ENCODE measurements around the gene L3MBTL2. TPM values are rescaled to one million over a fixed set of nuclear protein-coding genes. Genes with fewer than 3 reads are reported as not detected.
"Not testable (repeated sequence)": the region's sequence is repeated elsewhere in the genome, so short reads cannot be mapped to it uniquely, and the experiment has no call there.

Gene L3MBTL2
- total RNA-seq, 1 experiment from 2014 or later: 31.9 TPM

DNA sequence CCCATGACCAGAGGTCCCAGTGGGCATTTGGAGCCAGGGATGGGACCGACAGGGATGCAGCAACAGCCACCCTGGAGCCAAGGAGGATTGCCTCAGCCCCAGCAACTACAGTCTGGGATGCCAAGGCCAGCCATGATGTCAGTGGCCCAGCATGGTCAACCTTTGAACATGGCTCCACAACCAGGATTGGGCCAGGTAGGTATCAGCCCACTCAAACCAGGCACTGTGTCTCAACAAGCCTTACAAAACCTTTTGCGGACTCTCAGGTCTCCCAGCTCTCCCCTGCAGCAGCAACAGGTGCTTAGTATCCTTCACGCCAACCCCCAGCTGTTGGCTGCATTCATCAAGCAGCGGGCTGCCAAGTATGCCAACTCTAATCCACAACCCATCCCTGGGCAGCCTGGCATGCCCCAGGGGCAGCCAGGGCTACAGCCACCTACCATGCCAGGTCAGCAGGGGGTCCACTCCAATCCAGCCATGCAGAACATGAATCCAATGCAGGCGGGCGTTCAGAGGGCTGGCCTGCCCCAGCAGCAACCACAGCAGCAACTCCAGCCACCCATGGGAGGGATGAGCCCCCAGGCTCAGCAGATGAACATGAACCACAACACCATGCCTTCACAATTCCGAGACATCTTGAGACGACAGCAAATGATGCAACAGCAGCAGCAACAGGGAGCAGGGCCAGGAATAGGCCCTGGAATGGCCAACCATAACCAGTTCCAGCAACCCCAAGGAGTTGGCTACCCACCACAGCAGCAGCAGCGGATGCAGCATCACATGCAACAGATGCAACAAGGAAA is 27.3 kb upstream of the L3MBTL2 start:
- intact Hi-C loops (cut with micrococcal nuclease; ENCODE audit: unreplicated experiment): no loop called here
- peaks cover 76% of the 10 kb centered on the region for H3K36me3 ChIP-seq (ENCODE audit: insufficient read depth, low read length, poor library complexity, severe bottlenecking)
- CTCF ChIA-PET: no interaction called here

DNA sequence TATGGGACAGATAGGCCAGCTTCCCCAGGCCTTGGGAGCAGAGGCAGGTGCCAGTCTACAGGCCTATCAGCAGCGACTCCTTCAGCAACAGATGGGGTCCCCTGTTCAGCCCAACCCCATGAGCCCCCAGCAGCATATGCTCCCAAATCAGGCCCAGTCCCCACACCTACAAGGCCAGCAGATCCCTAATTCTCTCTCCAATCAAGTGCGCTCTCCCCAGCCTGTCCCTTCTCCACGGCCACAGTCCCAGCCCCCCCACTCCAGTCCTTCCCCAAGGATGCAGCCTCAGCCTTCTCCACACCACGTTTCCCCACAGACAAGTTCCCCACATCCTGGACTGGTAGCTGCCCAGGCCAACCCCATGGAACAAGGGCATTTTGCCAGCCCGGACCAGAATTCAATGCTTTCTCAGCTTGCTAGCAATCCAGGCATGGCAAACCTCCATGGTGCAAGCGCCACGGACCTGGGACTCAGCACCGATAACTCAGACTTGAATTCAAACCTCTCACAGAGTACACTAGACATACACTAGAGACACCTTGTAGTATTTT is 26.6 kb upstream of the L3MBTL2 start:
- POLR2A ChIA-PET (ENCODE audit: low non-redundant PET): no interaction called here
- no peaks in the 10 kb centered on the region for H3K27me3 ChIP-seq (replicated peaks; ENCODE audit: insufficient read depth, low read depth, low read length, poor library complexity)
- no peak overlapping the region for H3K4me3 ChIP-seq (ENCODE audit: low read depth, low read length, poor library complexity, severe bottlenecking)
- H3K27ac ChIP-seq (ENCODE audit: low read depth, low read length, poor library complexity, severe bottlenecking): no peak overlapping the region
- no peaks in the 10 kb centered on the region for H3K9me3 ChIP-seq (ENCODE audit: low read depth, low read length, poor library complexity, severe bottlenecking)
- intact Hi-C loops (cut with micrococcal nuclease; ENCODE audit: unreplicated experiment): no loop called here
- DNase-seq (ENCODE audit: low spot score): no peak
- no peaks in the 10 kb centered on the region for H3K4me1 ChIP-seq (ENCODE audit: insufficient read depth, low read length, poor library complexity, severe bottlenecking)
- TF ChIP-seq EZH2 (IDR thresholded peaks at IDR 0.05; ENCODE audit: borderline replicate concordance, low read depth, low read length, poor library complexity, severe bottlenecking): no peak
- TF ChIP-seq, protein P1, sequence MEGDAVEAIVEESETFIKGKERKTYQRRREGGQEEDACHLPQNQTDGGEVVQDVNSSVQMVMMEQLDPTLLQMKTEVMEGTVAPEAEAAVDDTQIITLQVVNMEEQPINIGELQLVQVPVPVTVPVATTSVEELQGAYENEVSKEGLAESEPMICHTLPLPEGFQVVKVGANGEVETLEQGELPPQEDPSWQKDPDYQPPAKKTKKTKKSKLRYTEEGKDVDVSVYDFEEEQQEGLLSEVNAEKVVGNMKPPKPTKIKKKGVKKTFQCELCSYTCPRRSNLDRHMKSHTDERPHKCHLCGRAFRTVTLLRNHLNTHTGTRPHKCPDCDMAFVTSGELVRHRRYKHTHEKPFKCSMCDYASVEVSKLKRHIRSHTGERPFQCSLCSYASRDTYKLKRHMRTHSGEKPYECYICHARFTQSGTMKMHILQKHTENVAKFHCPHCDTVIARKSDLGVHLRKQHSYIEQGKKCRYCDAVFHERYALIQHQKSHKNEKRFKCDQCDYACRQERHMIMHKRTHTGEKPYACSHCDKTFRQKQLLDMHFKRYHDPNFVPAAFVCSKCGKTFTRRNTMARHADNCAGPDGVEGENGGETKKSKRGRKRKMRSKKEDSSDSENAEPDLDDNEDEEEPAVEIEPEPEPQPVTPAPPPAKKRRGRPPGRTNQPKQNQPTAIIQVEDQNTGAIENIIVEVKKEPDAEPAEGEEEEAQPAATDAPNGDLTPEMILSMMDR (conservative IDR thresholded peaks at IDR 0.05; ENCODE audit: low read depth, low read length): no peak
- CTCF ChIA-PET: no interaction called here
- peaks cover 70% of the 10 kb centered on the region for H3K36me3 ChIP-seq (ENCODE audit: insufficient read depth, low read length, poor library complexity, severe bottlenecking)
- no TSS peak for BruUV-seq (replicated peaks)

More for the DNA sequence above, 27.3 kb upstream of the L3MBTL2 start:
- Histone ChIP-seq H3K9me3 (ENCODE audit: low read depth, low read length, poor library complexity, severe bottlenecking) (no peaks in the 10 kb centered on the region), H3K27ac (ENCODE audit: low read depth, low read length, poor library complexity, severe bottlenecking) (no peak overlapping the region), H3K4me3 (ENCODE audit: low read depth, low read length, poor library complexity, severe bottlenecking) (no peak overlapping the region), H3K4me1 (ENCODE audit: insufficient read depth, low read length, poor library complexity, severe bottlenecking) (no peaks in the 10 kb centered on the region), H3K27me3 (replicated peaks; ENCODE audit: insufficient read depth, low read depth, low read length, poor library complexity) (no peaks in the 10 kb centered on the region)
- no peak for TF ChIP-seq EZH2 (IDR thresholded peaks at IDR 0.05; ENCODE audit: borderline replicate concordance, low read depth, low read length, poor library complexity, severe bottlenecking)
- TF ChIP-seq, protein P1 (conservative IDR thresholded peaks at IDR 0.05; ENCODE audit: low read depth, low read length): no peak
- no TSS peak for BruUV-seq (replicated peaks)
- POLR2A ChIA-PET (ENCODE audit: low non-redundant PET): no interaction called here
- no peak for DNase-seq (ENCODE audit: low spot score)

DNA sequence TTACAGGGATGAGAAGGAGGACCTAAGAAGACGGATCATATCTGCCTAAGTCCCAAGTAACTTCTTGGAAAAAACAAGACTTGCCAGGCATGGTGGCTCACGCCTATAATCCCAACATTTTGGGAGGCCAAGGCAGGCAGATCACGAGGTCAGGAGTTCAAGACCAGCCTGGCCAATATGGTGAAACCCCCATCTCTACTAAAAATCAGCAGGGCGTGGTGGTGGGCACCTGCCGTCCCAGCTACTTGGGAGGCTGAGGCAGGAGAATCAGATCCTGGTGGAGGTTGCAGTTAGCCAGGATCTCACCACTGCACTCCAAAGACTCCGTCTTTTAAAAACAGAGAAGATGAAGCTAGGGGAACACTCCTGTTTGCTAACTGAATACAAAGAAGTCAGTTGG is 24.8 kb upstream of the L3MBTL2 start:
- DNase-seq (ENCODE audit: low spot score); POLR2A ChIA-PET (ENCODE audit: low non-redundant PET); BruUV-seq (replicated peaks); intact Hi-C loops (cut with micrococcal nuclease; ENCODE audit: unreplicated experiment); H3K27me3 ChIP-seq (replicated peaks; ENCODE audit: insufficient read depth, low read depth, low read length, poor library complexity); H3K4me3 ChIP-seq (ENCODE audit: low read depth, low read length, poor library complexity, severe bottlenecking); H3K27ac ChIP-seq (ENCODE audit: low read depth, low read length, poor library complexity, severe bottlenecking); CTCF ChIA-PET; H3K4me1 ChIP-seq (ENCODE audit: insufficient read depth, low read length, poor library complexity, severe bottlenecking); H3K9me3 ChIP-seq (ENCODE audit: low read depth, low read length, poor library complexity, severe bottlenecking): not testable (repeated sequence)
- peaks cover 51% of the 10 kb centered on the region for H3K36me3 ChIP-seq (ENCODE audit: insufficient read depth, low read length, poor library complexity, severe bottlenecking)

All from A673 (cell line).